Astrocyte (in vitro differentiated cells and primary cell): Measurements from ENCODE around the gene CLCN6. TPM values are rescaled to one million over a fixed set of nuclear protein-coding genes. Genes with fewer than 3 reads are reported as not detected.
A peak's percentile ranks its signal among the peaks of the same experiment; 100 is the strongest.

Experiments used
- DNase-seq: peaks from one replicate; pipeline ENCODE4 v3.0.0-alpha.2; 2010; ENCODE audit warnings: low read depth
- FAIRE-seq: peaks from 2 replicates; lab custom pipeline; 2011; peaks lifted over from hg19 to GRCh38; lab: Jason Lieb, UNC
- H2AFZ ChIP-seq: 2 replicates; pipeline ENCODE4 v1.6.0; 2012; ENCODE audit warnings: low read depth, low read length, inconsistent platforms
- H3K27ac ChIP-seq: 2 replicates; pipeline ENCODE4 v1.5.1; 2011; ENCODE audit warnings: low read depth, low read length, inconsistent platforms
- H3K27me3 ChIP-seq: 2 replicates; pipeline ENCODE4 v1.6.0; 2011; ENCODE audit warnings: low read length, inconsistent platforms; ENCODE audit not compliant: insufficient read depth
- H3K36me3 ChIP-seq: 2 replicates; pipeline ENCODE4 v1.5.1; 2011; ENCODE audit warnings: low read length, inconsistent platforms; ENCODE audit not compliant: insufficient read depth
- H3K4me1 ChIP-seq: 2 replicates; pipeline ENCODE4 v1.5.1; 2011; ENCODE audit warnings: low read length, inconsistent platforms; ENCODE audit not compliant: insufficient read depth
- H3K4me2 ChIP-seq: 2 replicates; pipeline ENCODE4 v1.6.0; 2012; ENCODE audit warnings: low read length, inconsistent platforms
- H3K4me3 ChIP-seq: 2 replicates; pipeline ENCODE4 v1.5.1; 2011; ENCODE audit warnings: low read depth, mild to moderate bottlenecking, low read length, inconsistent platforms; ENCODE audit not compliant: insufficient read depth
- H3K79me2 ChIP-seq: 2 replicates; pipeline ENCODE4 v1.6.0; 2012; ENCODE audit warnings: mild to moderate bottlenecking, low read length, inconsistent platforms; ENCODE audit not compliant: insufficient read depth
- H3K9ac ChIP-seq: 2 replicates; pipeline ENCODE4 v1.6.0; 2012; ENCODE audit warnings: mild to moderate bottlenecking, low read length, inconsistent platforms
- H3K9me3 ChIP-seq: 2 replicates; pipeline ENCODE4 v1.5.1; 2012; ENCODE audit warnings: low read depth, mild to moderate bottlenecking, low read length, inconsistent platforms; ENCODE audit not compliant: insufficient read depth
- H4K20me1 ChIP-seq: 2 replicates; pipeline ENCODE4 v1.6.0; 2012; ENCODE audit warnings: low read length, inconsistent platforms; ENCODE audit not compliant: insufficient read depth
- H3K27ac Mint-ChIP-seq: one replicate; pipeline ENCODE4 v1.8.0; 2021; ENCODE audit warnings: mild to moderate bottlenecking, mixed read lengths; ENCODE audit not compliant: unreplicated experiment
- H3K27me3 Mint-ChIP-seq: one replicate; pipeline ENCODE4 v1.8.0; 2021; ENCODE audit warnings: low read depth, mixed read lengths; ENCODE audit not compliant: unreplicated experiment
- H3K36me3 Mint-ChIP-seq: one replicate; pipeline ENCODE4 v1.8.0; 2021; ENCODE audit warnings: low read depth, mixed read lengths; ENCODE audit not compliant: unreplicated experiment
- H3K4me1 Mint-ChIP-seq: one replicate; pipeline ENCODE4 v1.8.0; 2021; ENCODE audit warnings: low read depth, mixed read lengths; ENCODE audit not compliant: unreplicated experiment
- H3K4me3 Mint-ChIP-seq: one replicate; pipeline ENCODE4 v1.8.0; 2021; ENCODE audit warnings: mild to moderate bottlenecking, moderate library complexity, mixed read lengths; ENCODE audit not compliant: unreplicated experiment
- H3K9me3 Mint-ChIP-seq: one replicate; pipeline ENCODE4 v1.8.0; 2021; ENCODE audit warnings: mild to moderate bottlenecking, mixed read lengths; ENCODE audit not compliant: unreplicated experiment
- CTCF ChIP-seq: IDR thresholded peaks from 2 replicates; pipeline ENCODE4 v1.5.1; 2011; ENCODE audit warnings: low read depth, mild to moderate bottlenecking, inconsistent platforms, low read length, moderate library complexity; ENCODE audit not compliant: insufficient read depth
- EZH2 ChIP-seq: IDR thresholded peaks from 2 replicates; pipeline ENCODE4 v1.6.1; 2012; ENCODE audit warnings: mild to moderate bottlenecking, low read length, inconsistent platforms; ENCODE audit not compliant: insufficient read depth
- total RNA-seq: library from RNA; stranded (reverse); gene quantifications from 2 replicates; pipeline ENCODE4 v1.2.1, GENCODE V29; 2021

Gene CLCN6
- total RNA-seq, 1 donor from 2014 or later = 22.4 TPM

DNA sequence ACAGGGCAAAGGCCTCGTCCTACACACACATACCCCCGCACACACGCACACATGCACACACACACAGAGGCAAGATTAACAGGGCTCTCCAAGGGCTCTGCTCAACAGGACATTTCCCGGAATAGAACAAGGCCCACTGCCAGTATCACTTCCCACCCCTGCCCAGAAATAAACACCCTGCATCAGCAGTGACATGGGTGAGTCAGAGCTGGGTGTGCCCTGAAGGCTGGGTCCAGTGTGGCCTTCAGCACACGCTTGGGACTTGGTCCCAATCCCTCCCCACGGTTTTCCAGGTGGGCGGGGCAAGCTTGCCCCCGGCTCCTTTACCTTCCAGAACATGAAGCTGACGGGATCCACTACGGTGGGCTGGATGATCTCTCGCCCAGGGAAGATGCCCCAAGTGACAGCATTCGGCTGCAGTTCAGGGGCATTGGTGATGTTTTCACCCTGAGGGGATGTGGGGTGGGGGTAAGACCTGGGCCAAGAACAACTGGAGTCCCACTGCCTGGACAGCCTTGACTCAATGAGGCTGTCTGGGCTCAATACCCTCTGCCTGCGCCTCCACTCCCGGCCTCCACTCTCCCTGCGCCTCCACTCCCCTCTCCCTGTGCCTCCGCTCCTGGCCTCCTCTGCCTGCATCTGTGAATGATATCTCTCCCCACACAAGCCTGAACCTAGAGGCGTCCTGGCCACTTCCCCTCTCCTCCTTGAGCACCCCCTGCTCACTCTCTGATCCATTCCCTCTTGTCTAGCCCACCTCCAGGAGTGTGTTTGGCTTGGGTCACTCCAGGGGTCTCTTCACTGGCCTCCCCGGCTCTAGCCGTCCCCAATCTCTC, 14.9 kb upstream of the CLCN6 start:
- H3K4me2 ChIP-seq = peak overlapping the region; percentile 62
- Mint-ChIP-seq H3K9me3 (no peaks in the 10 kb centered on the region), H3K4me3 (no peak overlapping the region), H3K27ac (peak overlapping the region; percentile 59), H3K4me1 (peaks cover 20% of the 10 kb centered on the region), H3K36me3 (peaks cover 31% of the 10 kb centered on the region), H3K27me3 (no peaks in the 10 kb centered on the region)
- H3K4me3 ChIP-seq = no peak overlapping the region
- no peak overlapping the region for H2AFZ ChIP-seq
- H3K27ac ChIP-seq = peak overlapping the region; percentile 24
- peak overlapping the region; percentile 3 for H3K9ac ChIP-seq
- no peak for TF ChIP-seq EZH2
- TF ChIP-seq CTCF = no peak
- H3K36me3 ChIP-seq = no peaks in the 10 kb centered on the region
- H3K4me1 ChIP-seq = peaks cover 21% of the 10 kb centered on the region
- no peaks in the 10 kb centered on the region for H3K9me3 ChIP-seq
- H3K27me3 ChIP-seq = no peaks in the 10 kb centered on the region
- H4K20me1 ChIP-seq = no peaks in the 10 kb centered on the region
- DNase-seq (peak; percentile 91), FAIRE-seq (no peak)
- no peaks in the 10 kb centered on the region for H3K79me2 ChIP-seq

DNA sequence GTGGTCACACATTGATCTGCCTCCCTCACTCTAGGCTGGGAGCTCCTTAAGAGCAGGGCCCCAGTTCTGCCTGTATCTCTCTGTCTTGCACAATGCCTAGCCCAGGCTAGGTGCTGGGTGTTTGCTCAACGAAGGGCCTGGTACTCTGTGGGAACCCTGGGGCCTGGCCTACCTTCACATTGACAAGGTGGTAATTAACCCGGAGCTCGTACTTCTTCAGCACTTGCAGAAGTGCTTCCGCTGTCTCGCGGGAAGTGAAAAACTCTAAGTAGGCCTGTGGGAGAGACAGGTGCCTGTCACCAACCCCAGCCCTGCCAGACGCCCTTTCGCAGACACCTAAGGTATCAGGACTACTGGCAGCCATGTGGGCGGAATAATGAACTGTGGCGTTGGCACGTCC, 13.9 kb upstream of the CLCN6 start:
- Histone ChIP-seq H3K36me3 (no peaks in the 10 kb centered on the region), H3K4me3 (no peak overlapping the region), H2AFZ (no peak overlapping the region), H3K27me3 (no peaks in the 10 kb centered on the region), H3K79me2 (no peaks in the 10 kb centered on the region), H3K9ac (no peak overlapping the region), H3K9me3 (no peaks in the 10 kb centered on the region), H3K27ac (no peak overlapping the region), H3K4me2 (no peak overlapping the region), H3K4me1 (peaks cover 24% of the 10 kb centered on the region), H4K20me1 (no peaks in the 10 kb centered on the region)
- FAIRE-seq = no peak
- H3K27me3 Mint-ChIP-seq = no peaks in the 10 kb centered on the region
- no peak overlapping the region for H3K27ac Mint-ChIP-seq
- no peaks in the 10 kb centered on the region for H3K9me3 Mint-ChIP-seq
- peaks cover 20% of the 10 kb centered on the region for H3K4me1 Mint-ChIP-seq
- DNase-seq = no peak
- no peak for TF ChIP-seq EZH2
- no peak for TF ChIP-seq CTCF
- H3K4me3 Mint-ChIP-seq = no peak overlapping the region
- peaks cover 31% of the 10 kb centered on the region for H3K36me3 Mint-ChIP-seq

DNA sequence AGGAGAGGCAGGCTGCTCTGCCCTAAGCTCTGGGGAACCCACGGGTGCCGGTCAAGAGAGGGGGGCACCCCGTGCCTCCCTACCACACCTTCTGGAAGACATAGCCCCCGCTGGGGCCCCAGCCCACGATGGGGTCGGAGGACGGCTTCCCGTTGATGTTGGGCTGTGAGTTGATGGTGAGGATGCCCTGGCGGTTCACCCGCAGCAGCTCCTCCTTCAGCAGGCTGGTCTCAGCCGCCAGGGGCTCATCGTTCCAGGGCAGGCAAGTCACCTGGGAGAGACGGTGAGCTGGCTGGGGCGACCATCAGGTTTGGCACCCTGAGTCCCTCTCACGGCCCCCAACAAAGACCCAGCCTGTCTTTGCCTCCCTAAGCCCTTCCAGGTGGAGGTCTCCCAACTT, 12.2 kb upstream of the CLCN6 start:
- H3K27ac Mint-ChIP-seq = no peak overlapping the region
- H3K27me3 Mint-ChIP-seq = no peaks in the 10 kb centered on the region
- Histone ChIP-seq H3K4me2 (no peak overlapping the region), H3K79me2 (no peaks in the 10 kb centered on the region), H3K4me3 (no peak overlapping the region), H3K36me3 (no peaks in the 10 kb centered on the region), H3K9ac (no peak overlapping the region), H3K4me1 (peaks cover 17% of the 10 kb centered on the region), H3K27me3 (no peaks in the 10 kb centered on the region), H3K27ac (no peak overlapping the region), H2AFZ (no peak overlapping the region), H3K9me3 (no peaks in the 10 kb centered on the region), H4K20me1 (no peaks in the 10 kb centered on the region)
- peaks cover 31% of the 10 kb centered on the region for H3K36me3 Mint-ChIP-seq
- no peak overlapping the region for H3K4me3 Mint-ChIP-seq
- no peak for FAIRE-seq
- H3K9me3 Mint-ChIP-seq = no peaks in the 10 kb centered on the region
- H3K4me1 Mint-ChIP-seq = peaks cover 18% of the 10 kb centered on the region
- no peak for DNase-seq
- no peak for TF ChIP-seq EZH2
- no peak for TF ChIP-seq CTCF
